Mammary epithelial cell (primary cell): Measurements from ENCODE around the gene SCYL1.

Experiments used
- CTCF ChIP-seq, 2 donors: IDR thresholded peaks in 1 of 2; conservative IDR thresholded peaks in 1 of 2; 2 replicates each; pipeline ENCODE4 v1.5.1; 2011 to 2012; ENCODE audit warnings: inconsistent platforms in 2 of 2, low read length in 2 of 2, mild to moderate bottlenecking in 2 of 2, control low read depth in 1 of 2, low read depth in 1 of 2; ENCODE audit not compliant: insufficient read depth in 1 of 2; ENCODE audit errors: extremely low read depth in 1 of 2
- EZH2 ChIP-seq: IDR thresholded peaks from 2 replicates; pipeline ENCODE4 v1.6.1; 2012; ENCODE audit warnings: low read length, inconsistent platforms, borderline replicate concordance

GRCh38 chr11:65555693-65556231 is 30.9 kb downstream of the SCYL1 start:
- TF ChIP-seq CTCF (conservative IDR thresholded peaks at IDR 0.05 in 1 of 2, IDR thresholded peaks at IDR 0.05 in 1 of 2; ENCODE audit: extremely low read depth in 1 of 2, insufficient read depth in 1 of 2, low read depth in 1 of 2, low read length in 2 of 2) = no peak
- no peak for TF ChIP-seq EZH2
